DND-41 (cell line): Measurements from ENCODE around the gene CDH10.
A peak's percentile ranks its signal among the peaks of the same experiment; 100 is the strongest.

Experiments
- ATAC-seq: fragments of 200-7000 bp; cut with Tn5 transposase; 3 replicates; pipeline ENCODE4 v1.9.1; 2021; ENCODE audit warnings: low read depth; ENCODE audit not compliant: insufficient read depth
- DNase-seq: peaks from one replicate; pipeline ENCODE4 v3.0.0-alpha.2; 2020
- H2AFZ ChIP-seq: 2 replicates; pipeline ENCODE4 v1.6.0; 2012; ENCODE audit warnings: low read depth, low read length
- H3K27ac ChIP-seq: 2 replicates; pipeline ENCODE4 v1.5.1; 2012; ENCODE audit warnings: low read length, inconsistent platforms
- H3K27me3 ChIP-seq: fragments of 200-600 bp; sonication (generic); 2 replicates; pipeline ENCODE4 v1.6.0; 2012; ENCODE audit warnings: low read length, mild to moderate bottlenecking, inconsistent platforms; ENCODE audit not compliant: insufficient read depth, poor library complexity
- H3K36me3 ChIP-seq: 2 replicates; pipeline ENCODE4 v1.5.1; 2012; ENCODE audit warnings: low read length, inconsistent platforms; ENCODE audit not compliant: insufficient read depth
- H3K4me1 ChIP-seq: 2 replicates; pipeline ENCODE4 v1.5.1; 2012; ENCODE audit warnings: mild to moderate bottlenecking, low read length; ENCODE audit not compliant: insufficient read depth
- H3K4me2 ChIP-seq: 2 replicates; pipeline ENCODE4 v1.6.0; 2012; ENCODE audit warnings: mild to moderate bottlenecking, moderate library complexity, low read length, inconsistent platforms; ENCODE audit not compliant: insufficient read depth
- H3K4me3 ChIP-seq, 2 experiments: fragments of 200-600 bp in 1 of 2; shearing (Covaris generic) in 1 of 2; 2 replicates each; pipeline ENCODE4 v1.5.1; 2012 to 2016; ENCODE audit warnings: inconsistent platforms in 2 of 2, low read length in 2 of 2, mild to moderate bottlenecking in 2 of 2, low read depth in 1 of 2, moderate library complexity in 1 of 2
- H3K79me2 ChIP-seq: 2 replicates; pipeline ENCODE4 v1.6.0; 2012; ENCODE audit warnings: low read length, inconsistent platforms; ENCODE audit not compliant: insufficient read depth
- H3K9ac ChIP-seq: 2 replicates; pipeline ENCODE4 v1.6.0; 2012; ENCODE audit warnings: low read depth, mild to moderate bottlenecking, inconsistent platforms, low read length, moderate library complexity
- H3K9me3 ChIP-seq: 2 replicates; pipeline ENCODE4 v1.5.1; 2012; ENCODE audit warnings: low read length, moderate library complexity, mild to moderate bottlenecking, inconsistent platforms; ENCODE audit not compliant: insufficient read depth, severe bottlenecking
- H4K20me1 ChIP-seq: 2 replicates; pipeline ENCODE4 v1.6.0; 2012; ENCODE audit warnings: low read length; ENCODE audit not compliant: insufficient read depth
- CTCF ChIP-seq: IDR thresholded peaks from 2 replicates; pipeline ENCODE4 v1.5.1; 2012; ENCODE audit warnings: borderline replicate concordance, low read length, moderate library complexity, mild to moderate bottlenecking; ENCODE audit not compliant: poor library complexity, severe bottlenecking; ENCODE audit errors: extremely low read depth
- EZH2 ChIP-seq: IDR thresholded peaks from 3 replicates; pipeline ENCODE4 v1.6.1; 2012; ENCODE audit warnings: borderline replicate concordance, low read depth, mild to moderate bottlenecking, moderate library complexity, low read length, inconsistent platforms; ENCODE audit not compliant: severe bottlenecking

CDH10 gene

GRCh38 chr5:24624872-24625271 is 19.9 kb downstream of the CDH10 start:
- TF ChIP-seq EZH2 (no peak), CTCF (no peak)
- Histone ChIP-seq H3K36me3 (no peaks in the 10 kb centered on the region), H3K4me3 (no peak overlapping the region), H3K27ac (no peak overlapping the region), H3K4me1 (no peaks in the 10 kb centered on the region), H3K79me2 (no peaks in the 10 kb centered on the region), H3K4me2 (no peak overlapping the region), H3K9me3 (no peaks in the 10 kb centered on the region), H2AFZ (no peak overlapping the region), H3K9ac (no peak overlapping the region), H4K20me1 (no peaks in the 10 kb centered on the region), H3K27me3 (no peaks in the 10 kb centered on the region)
- no peak for DNase-seq
- ATAC-seq = no peak

DNA sequence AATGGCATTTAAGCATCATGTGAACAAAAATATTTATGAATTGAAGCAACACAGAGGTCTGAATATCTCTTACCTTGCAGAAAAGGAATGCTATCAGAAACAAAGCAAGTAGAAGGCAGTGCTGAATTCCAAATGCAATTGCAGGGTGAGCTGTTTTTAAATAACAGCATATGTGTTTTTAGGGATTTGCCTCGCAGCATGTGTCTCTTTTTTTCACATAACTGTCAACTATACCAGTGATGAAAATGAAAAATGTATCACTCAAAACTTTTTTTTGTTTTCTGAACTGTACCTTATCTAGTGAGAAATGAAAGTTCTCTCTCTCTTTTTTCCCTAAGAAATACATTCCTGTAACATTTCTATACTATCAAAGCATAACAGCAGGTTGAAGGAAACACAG is 21.2 kb downstream of the CDH10 start:
- Histone ChIP-seq H3K79me2 (no peaks in the 10 kb centered on the region), H3K4me1 (no peaks in the 10 kb centered on the region), H3K9me3 (no peaks in the 10 kb centered on the region), H3K27me3 (no peaks in the 10 kb centered on the region), H3K4me3 (no peak overlapping the region), H2AFZ (no peak overlapping the region; the same call in 1 of the 2 replicates), H3K36me3 (no peaks in the 10 kb centered on the region), H4K20me1 (no peaks in the 10 kb centered on the region), H3K27ac (no peak overlapping the region), H3K9ac (no peak overlapping the region), H3K4me2 (no peak overlapping the region)
- DNase-seq (no peak), ATAC-seq (no peak)
- TF ChIP-seq EZH2 (no peak), CTCF (no peak)

GRCh38 chr5:24623031-24623430 is 21.7 kb downstream of the CDH10 start:
- no peak for ATAC-seq
- Histone ChIP-seq H3K4me3 (no peak overlapping the region), H3K27me3 (no peaks in the 10 kb centered on the region), H3K4me1 (no peaks in the 10 kb centered on the region), H3K4me2 (no peak overlapping the region), H3K9ac (no peak overlapping the region), H3K9me3 (no peaks in the 10 kb centered on the region), H3K79me2 (no peaks in the 10 kb centered on the region), H3K36me3 (no peaks in the 10 kb centered on the region), H3K27ac (no peak overlapping the region), H2AFZ (no peak overlapping the region), H4K20me1 (no peaks in the 10 kb centered on the region)
- DNase-seq = no peak
- TF ChIP-seq CTCF = no peak
- TF ChIP-seq EZH2 = no peak

DNA sequence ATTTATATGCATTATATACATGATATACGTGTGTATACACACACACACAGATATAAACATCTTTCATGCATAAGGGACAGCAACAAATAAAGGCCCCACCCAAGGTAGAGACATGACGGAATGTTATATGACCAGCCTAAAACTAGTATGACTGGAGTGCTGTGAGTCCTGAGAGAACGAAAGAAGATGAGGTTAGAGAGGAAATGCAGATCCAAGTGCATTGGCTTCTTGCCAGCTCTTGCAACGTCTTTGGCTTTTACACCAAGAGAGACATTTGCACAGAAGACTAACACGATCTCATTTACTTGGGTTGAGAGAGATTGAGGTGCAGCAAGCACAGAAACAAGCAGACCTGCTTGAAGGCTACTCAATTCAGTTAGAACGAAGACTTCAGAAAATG is 23.0 kb downstream of the CDH10 start:
- TF ChIP-seq EZH2 = no peak
- TF ChIP-seq CTCF = no peak
- no peak overlapping the region for H3K27ac ChIP-seq
- H3K27me3 ChIP-seq = no peaks in the 10 kb centered on the region
- no peak overlapping the region for H3K4me3 ChIP-seq
- DNase-seq (peak; percentile 31), ATAC-seq (peak; percentile 45; the same call in 1 of the 3 replicates)
- H3K9me3 ChIP-seq = no peaks in the 10 kb centered on the region
- no peak overlapping the region for H2AFZ ChIP-seq
- no peak overlapping the region for H3K4me2 ChIP-seq
- H3K36me3 ChIP-seq = no peaks in the 10 kb centered on the region
- H3K4me1 ChIP-seq = no peaks in the 10 kb centered on the region
- H4K20me1 ChIP-seq = no peaks in the 10 kb centered on the region
- H3K79me2 ChIP-seq = no peaks in the 10 kb centered on the region
- no peak overlapping the region for H3K9ac ChIP-seq
